ENCODE results near the gene CANX. TPM values are rescaled to one million over a fixed set of nuclear protein-coding genes. Genes with fewer than 3 reads are reported as not detected.

CANX gene
- total and polyA plus RNA-seq, 9 of the 15 experiments (the other 6 are each of a cell fraction or from before 2014, with no cell fraction given): 155 to 893 (median 589) TPM

DNA sequence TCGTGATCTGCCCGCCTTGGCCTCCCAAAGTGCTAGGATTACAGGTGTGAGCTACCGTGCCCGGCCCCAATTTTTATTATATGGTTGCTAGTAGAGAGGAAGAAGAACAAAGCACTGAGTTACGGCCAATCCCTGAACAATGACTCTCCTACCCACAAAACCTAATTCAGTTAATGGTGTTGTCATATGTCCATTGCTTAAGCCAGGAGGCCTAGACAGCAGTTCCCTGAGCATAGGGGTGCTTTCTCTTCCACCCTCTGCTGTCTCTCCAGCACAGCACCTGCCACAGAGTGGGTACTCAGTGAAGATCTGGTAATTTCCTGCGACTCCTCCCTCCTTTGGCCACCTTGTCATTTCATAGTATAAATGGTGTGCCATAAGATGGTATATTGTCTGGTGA, 73.6 kb downstream of the CANX start:
- no peak overlapping the region for H3K4me2 ChIP-seq (ENCODE audit: insufficient read depth, low read length)
- H3K27ac ChIP-seq (ENCODE audit: extremely low read depth, low read depth, low read length): no peak overlapping the region
- H3K4me1 ChIP-seq (replicated peaks in 1 of 2; ENCODE audit: control insufficient read depth in 2 of 2, insufficient read depth in 2 of 2, low read length in 2 of 2): peaks cover 0 to 13% of the 10 kb centered on the region in 2 experiments; a peak in 2 of 5 replicates
- no peak overlapping the region for H3K4me3 ChIP-seq
- ChIA-PET CTCF (ENCODE audit: low intra/inter-chr PET ratio) (no interaction called here), POLR2A (interaction anchor here (1.2 kb wide), 1 partner anchor 9 kb away, joined by 6 read pairs; no protein-coding TSS in a partner anchor)
- FAIRE-seq (no peak), DNase-seq (ENCODE audit: extremely low read depth in 1 of 4, low spot score in 3 of 4) (no peak), ATAC-seq (no peak)
- intact Hi-C loops (cut with micrococcal nuclease) (no loop called here), in situ Hi-C loops (cut with MboI) (no loop called here)
- peaks cover 5% of the 10 kb centered on the region; the same call in 1 of the 2 replicates for H4K20me1 ChIP-seq (replicated peaks; ENCODE audit: control insufficient read depth, insufficient read depth, low read length)
- H3K9me1 ChIP-seq (ENCODE audit: control insufficient read depth, insufficient read depth, low read length): peaks cover 3% of the 10 kb centered on the region
- no TSS peak for BruUV-seq (replicated peaks)
- H3K9me3 ChIP-seq (replicated peaks; ENCODE audit: control insufficient read depth, insufficient read depth, low read depth, low read length): no peaks in the 10 kb centered on the region
- WGBS (ENCODE audit: insufficient coverage, low coverage, missing lambda C conversion rate): 95% methylated on average over 6 of the region's 6 CpGs
- no peak overlapping the region for H3K9ac ChIP-seq (ENCODE audit: insufficient read depth in 1 of 2, low read depth in 2 of 2, low read length in 2 of 2)
- peaks cover 91% of the 10 kb centered on the region for H3K36me3 ChIP-seq (ENCODE audit: control insufficient read depth, insufficient read depth, low read length)
- TF ChIP-seq, protein P1, sequence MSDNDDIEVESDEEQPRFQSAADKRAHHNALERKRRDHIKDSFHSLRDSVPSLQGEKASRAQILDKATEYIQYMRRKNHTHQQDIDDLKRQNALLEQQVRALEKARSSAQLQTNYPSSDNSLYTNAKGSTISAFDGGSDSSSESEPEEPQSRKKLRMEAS (CRISPR knock-in tag; IDR thresholded peaks at IDR 0.05): no peak
- TF ChIP-seq, protein P2, sequence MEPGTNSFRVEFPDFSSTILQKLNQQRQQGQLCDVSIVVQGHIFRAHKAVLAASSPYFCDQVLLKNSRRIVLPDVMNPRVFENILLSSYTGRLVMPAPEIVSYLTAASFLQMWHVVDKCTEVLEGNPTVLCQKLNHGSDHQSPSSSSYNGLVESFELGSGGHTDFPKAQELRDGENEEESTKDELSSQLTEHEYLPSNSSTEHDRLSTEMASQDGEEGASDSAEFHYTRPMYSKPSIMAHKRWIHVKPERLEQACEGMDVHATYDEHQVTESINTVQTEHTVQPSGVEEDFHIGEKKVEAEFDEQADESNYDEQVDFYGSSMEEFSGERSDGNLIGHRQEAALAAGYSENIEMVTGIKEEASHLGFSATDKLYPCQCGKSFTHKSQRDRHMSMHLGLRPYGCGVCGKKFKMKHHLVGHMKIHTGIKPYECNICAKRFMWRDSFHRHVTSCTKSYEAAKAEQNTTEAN (CRISPR knock-in tag; IDR thresholded peaks at IDR 0.05): no peak
- TF ChIP-seq HNRNPK (IDR thresholded peaks at IDR 0.05; ENCODE audit: low read depth, low read length, poor library complexity, severe bottlenecking) (no peak), CBX3 (IDR thresholded peaks at IDR 0.05; ENCODE audit: borderline replicate concordance in 1 of 2, low read length in 2 of 2) (no peak), XRCC4 (IDR thresholded peaks at IDR 0.05; ENCODE audit: extremely low read depth, insufficient read depth, insufficient read length) (no peak), PML (IDR thresholded peaks at IDR 0.05; ENCODE audit: low read length) (no peak), ARHGAP35 (IDR thresholded peaks at IDR 0.05; ENCODE audit: partially characterized antibody) (no peak), SMARCE1 (IDR thresholded peaks at IDR 0.05) (no peak), NR1H2 (CRISPR knock-in tag; IDR thresholded peaks at IDR 0.05) (no peak)
- TF ChIP-seq, protein P3, sequence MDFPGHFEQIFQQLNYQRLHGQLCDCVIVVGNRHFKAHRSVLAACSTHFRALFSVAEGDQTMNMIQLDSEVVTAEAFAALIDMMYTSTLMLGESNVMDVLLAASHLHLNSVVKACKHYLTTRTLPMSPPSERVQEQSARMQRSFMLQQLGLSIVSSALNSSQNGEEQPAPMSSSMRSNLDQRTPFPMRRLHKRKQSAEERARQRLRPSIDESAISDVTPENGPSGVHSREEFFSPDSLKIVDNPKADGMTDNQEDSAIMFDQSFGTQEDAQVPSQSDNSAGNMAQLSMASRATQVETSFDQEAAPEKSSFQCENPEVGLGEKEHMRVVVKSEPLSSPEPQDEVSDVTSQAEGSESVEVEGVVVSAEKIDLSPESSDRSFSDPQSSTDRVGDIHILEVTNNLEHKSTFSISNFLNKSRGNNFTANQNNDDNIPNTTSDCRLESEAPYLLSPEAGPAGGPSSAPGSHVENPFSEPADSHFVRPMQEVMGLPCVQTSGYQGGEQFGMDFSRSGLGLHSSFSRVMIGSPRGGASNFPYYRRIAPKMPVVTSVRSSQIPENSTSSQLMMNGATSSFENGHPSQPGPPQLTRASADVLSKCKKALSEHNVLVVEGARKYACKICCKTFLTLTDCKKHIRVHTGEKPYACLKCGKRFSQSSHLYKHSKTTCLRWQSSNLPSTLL (IDR thresholded peaks at IDR 0.05): no peak
- no peak overlapping the region for H2AFZ ChIP-seq (ENCODE audit: low read depth, low read length)
- H3K79me2 ChIP-seq (ENCODE audit: control insufficient read depth, insufficient read depth, low read length): peaks cover 11% of the 10 kb centered on the region
- no peaks in the 10 kb centered on the region for H3K27me3 ChIP-seq (ENCODE audit: control insufficient read depth in 2 of 2, insufficient read depth in 2 of 2, low read length in 2 of 2)
